Measurements from ENCODE around the gene COL18A1.

Gene COL18A1

GRCh38 chr21:45383111-45383614 lies 21.8 kb upstream of the COL18A1 start:
- CTCF ChIA-PET, result no interaction called here
- POLR2A ChIA-PET, result no interaction called here
- DNase-seq (ENCODE audit: extremely low spot score), result no peak

GRCh38 chr21:45383615-45384201 lies 21.3 kb upstream of the COL18A1 start:
- DNase-seq (ENCODE audit: extremely low spot score), result no peak
- ChIA-PET CTCF (no interaction called here), POLR2A (no interaction called here)
- TF ChIP-seq FOXA1 (IDR thresholded peaks at IDR 0.05) (no peak), LEF1 (IDR thresholded peaks at IDR 0.05; ENCODE audit: borderline replicate concordance) (no peak), ARNT (IDR thresholded peaks at IDR 0.05) (no peak), ZNF384 (IDR thresholded peaks at IDR 0.05) (no peak), NFRKB (IDR thresholded peaks at IDR 0.05) (no peak), SUZ12 (IDR thresholded peaks at IDR 0.05) (no peak), ELF4 (IDR thresholded peaks at IDR 0.05) (no peak)

More at GRCh38 chr21:45383111-45383614, 21.8 kb upstream of the COL18A1 start:
- TF ChIP-seq ZNF384 (IDR thresholded peaks at IDR 0.05) (no peak), CTBP1 (IDR thresholded peaks at IDR 0.05; ENCODE audit: borderline replicate concordance) (no peak), FOXK2 (IDR thresholded peaks at IDR 0.05) (no peak), HDGF (IDR thresholded peaks at IDR 0.05; ENCODE audit: borderline replicate concordance) (no peak), BHLHE40 (IDR thresholded peaks at IDR 0.05; ENCODE audit: borderline replicate concordance) (no peak), L3MBTL2 (conservative IDR thresholded peaks at IDR 0.05) (no peak), ARNT (IDR thresholded peaks at IDR 0.05) (no peak), PKNOX1 (IDR thresholded peaks at IDR 0.05) (no peak)

- CTCF ChIA-PET, result no interaction called here
- POLR2A ChIA-PET, result no interaction called here
- DNase-seq (ENCODE audit: extremely low spot score), result no peak
- TF ChIP-seq ELF4 (IDR thresholded peaks at IDR 0.05), result no peak
- no peak for TF ChIP-seq SP1 (IDR thresholded peaks at IDR 0.05)
- TF ChIP-seq ARNT (IDR thresholded peaks at IDR 0.05), result no peak
- TF ChIP-seq SUZ12 (IDR thresholded peaks at IDR 0.05), result no peak
- no peak for TF ChIP-seq PKNOX1 (IDR thresholded peaks at IDR 0.05)
- TF ChIP-seq ZNF384 (IDR thresholded peaks at IDR 0.05), result no peak
- TF ChIP-seq BHLHE40 (IDR thresholded peaks at IDR 0.05; ENCODE audit: borderline replicate concordance), result no peak
Measured at GRCh38 chr21:45384656-45385548, 20.1 kb upstream of the COL18A1 start.

- no peak for DNase-seq (ENCODE audit: extremely low spot score)
- TF ChIP-seq FOXK2 (IDR thresholded peaks at IDR 0.05) (no peak), HDGF (IDR thresholded peaks at IDR 0.05; ENCODE audit: borderline replicate concordance) (no peak)
- ChIA-PET POLR2A (no interaction called here), CTCF (no interaction called here)
Measured at GRCh38 chr21:45385549-45386050, 19.4 kb upstream of the COL18A1 start.

- ChIA-PET POLR2A (no interaction called here), CTCF (interaction anchor here (1.0 kb wide), 1 partner anchor 15 kb away, joined by 4 read pairs; no protein-coding TSS in a partner anchor)
- no peak for DNase-seq (ENCODE audit: extremely low spot score)
- TF ChIP-seq SP1 (IDR thresholded peaks at IDR 0.05), result no peak
- TF ChIP-seq BHLHE40 (IDR thresholded peaks at IDR 0.05; ENCODE audit: borderline replicate concordance), result no peak
- TF ChIP-seq ELF4 (IDR thresholded peaks at IDR 0.05), result no peak
- no peak for TF ChIP-seq FOXM1 (IDR thresholded peaks at IDR 0.05; ENCODE audit: borderline replicate concordance)
- TF ChIP-seq NFRKB (IDR thresholded peaks at IDR 0.05), result no peak
- TF ChIP-seq ARNT (IDR thresholded peaks at IDR 0.05), result no peak
- no peak for TF ChIP-seq ZNF384 (IDR thresholded peaks at IDR 0.05)
- no peak for TF ChIP-seq TARDBP (IDR thresholded peaks at IDR 0.05)
- TF ChIP-seq HDGF (IDR thresholded peaks at IDR 0.05; ENCODE audit: borderline replicate concordance), result no peak
- no peak for TF ChIP-seq L3MBTL2 (conservative IDR thresholded peaks at IDR 0.05)
- TF ChIP-seq SUZ12 (IDR thresholded peaks at IDR 0.05), result no peak
- TF ChIP-seq FOXK2 (IDR thresholded peaks at IDR 0.05), result no peak
- no peak for TF ChIP-seq LEF1 (IDR thresholded peaks at IDR 0.05; ENCODE audit: borderline replicate concordance)
- no peak for TF ChIP-seq FOXA1 (IDR thresholded peaks at IDR 0.05)
- TF ChIP-seq CTBP1 (IDR thresholded peaks at IDR 0.05; ENCODE audit: borderline replicate concordance), result no peak
Measured at GRCh38 chr21:45386336-45386727, 18.6 kb upstream of the COL18A1 start.

- DNase-seq (ENCODE audit: extremely low spot score), result no peak
- TF ChIP-seq SUZ12 (IDR thresholded peaks at IDR 0.05), result no peak
- no peak for TF ChIP-seq CTBP1 (IDR thresholded peaks at IDR 0.05; ENCODE audit: borderline replicate concordance)
- TF ChIP-seq HDGF (IDR thresholded peaks at IDR 0.05; ENCODE audit: borderline replicate concordance), result no peak
- TF ChIP-seq NFRKB (IDR thresholded peaks at IDR 0.05), result no peak
- no peak for TF ChIP-seq L3MBTL2 (conservative IDR thresholded peaks at IDR 0.05)
- no peak for TF ChIP-seq FOXM1 (IDR thresholded peaks at IDR 0.05; ENCODE audit: borderline replicate concordance)
- no peak for TF ChIP-seq ARNT (IDR thresholded peaks at IDR 0.05)
- no peak for TF ChIP-seq SP1 (IDR thresholded peaks at IDR 0.05)
- TF ChIP-seq FOXA1 (IDR thresholded peaks at IDR 0.05), result no peak
- TF ChIP-seq ELF4 (IDR thresholded peaks at IDR 0.05), result no peak
- TF ChIP-seq FOXK2 (IDR thresholded peaks at IDR 0.05), result no peak
- no peak for TF ChIP-seq BHLHE40 (IDR thresholded peaks at IDR 0.05; ENCODE audit: borderline replicate concordance)
- no peak for TF ChIP-seq PKNOX1 (IDR thresholded peaks at IDR 0.05)
- TF ChIP-seq ZNF384 (IDR thresholded peaks at IDR 0.05), result no peak
- no peak for TF ChIP-seq TARDBP (IDR thresholded peaks at IDR 0.05)
- no peak for TF ChIP-seq LEF1 (IDR thresholded peaks at IDR 0.05; ENCODE audit: borderline replicate concordance)
- POLR2A ChIA-PET, result no interaction called here
Measured at GRCh38 chr21:45386728-45387371, 18.1 kb upstream of the COL18A1 start.

More at GRCh38 chr21:45386728-45387371, 18.1 kb upstream of the COL18A1 start:
- CTCF ChIA-PET, result interaction anchor here (0.9 to 1.0 kb wide), 2 partner anchors 15 to 89 kb away, joined by 3 to 4 read pairs; no protein-coding TSS in a partner anchor

Measured in HEK293T (cell line).